A673 (cell line): Measurements from ENCODE around the gene NEAT1. TPM values are rescaled to one million over a fixed set of nuclear protein-coding genes. Genes with fewer than 3 reads are reported as not detected.

Experiments used
- BruUV-seq: library from RNA; stranded (reverse); fragments of 400-500 nt; replicated peaks from 2 replicates; lab custom pipeline; 2021; lab: Mats Ljungman, UMichigan
- CTCF ChIA-PET: fragments of 300-600 bp; sonication (Branson Sonifier 250); formaldehyde crosslinking; loops from one replicate; lab custom pipeline; 2022; ENCODE audit warnings: antibody characterized with exemption; lab: Charles Lee
- POLR2A ChIA-PET: fragments of 300-600 bp; sonication (Branson Sonifier 250); formaldehyde crosslinking; loops from one replicate; lab custom pipeline; 2022; ENCODE audit warnings: antibody characterized with exemption; ENCODE audit not compliant: low non-redundant PET; lab: Charles Lee
- DNase-seq: peaks from one replicate; pipeline ENCODE4 v3.0.0-alpha.2; 2015; ENCODE audit warnings: low spot score
- H3K27ac ChIP-seq: fragments of 200-600 bp; sonication (generic); 2 replicates; pipeline ENCODE4 v1.5.1; 2016; ENCODE audit warnings: mixed run types, low read depth, mild to moderate bottlenecking, mixed read lengths, antibody characterized with exemption, low read length; ENCODE audit not compliant: poor library complexity, severe bottlenecking
- H3K27me3 ChIP-seq: fragments of 200-600 bp; sonication (generic); replicated peaks from 2 replicates; pipeline ENCODE4 v1.6.1; 2017; ENCODE audit warnings: mixed run types, low read depth, mild to moderate bottlenecking, mixed read lengths, antibody characterized with exemption, low read length; ENCODE audit not compliant: insufficient read depth, poor library complexity
- H3K36me3 ChIP-seq: fragments of 200-600 bp; sonication (generic); 2 replicates; pipeline ENCODE4 v1.6.1; 2016; ENCODE audit warnings: mixed run types, mild to moderate bottlenecking, mixed read lengths, antibody characterized with exemption, low read length; ENCODE audit not compliant: insufficient read depth, poor library complexity, severe bottlenecking
- H3K4me1 ChIP-seq: fragments of 200-600 bp; sonication (generic); 2 replicates; pipeline ENCODE4 v1.6.1; 2017; ENCODE audit warnings: mixed run types, mild to moderate bottlenecking, mixed read lengths, antibody characterized with exemption, low read length; ENCODE audit not compliant: insufficient read depth, poor library complexity, severe bottlenecking
- H3K4me3 ChIP-seq: fragments of 200-600 bp; sonication (generic); 2 replicates; pipeline ENCODE4 v1.5.1; 2016; ENCODE audit warnings: low read depth, mixed run types, mild to moderate bottlenecking, mixed read lengths, low read length; ENCODE audit not compliant: poor library complexity, severe bottlenecking
- H3K9me3 ChIP-seq: fragments of 200-600 bp; sonication (generic); 2 replicates; pipeline ENCODE4 v1.6.1; 2016; ENCODE audit warnings: mixed run types, low read depth, mild to moderate bottlenecking, mixed read lengths, antibody characterized with exemption, low read length; ENCODE audit not compliant: poor library complexity, severe bottlenecking
- CTCF ChIP-seq: fragments of 300-800, 200-600 bp; sonication (generic); conservative IDR thresholded peaks from 2 replicates; pipeline ENCODE4 v1.5.1; 2017; ENCODE audit warnings: low read depth, mild to moderate bottlenecking, antibody characterized with exemption, low read length, moderate library complexity, mixed read lengths
- EZH2 ChIP-seq: fragments of 200-600 bp; sonication (generic); IDR thresholded peaks from 2 replicates; pipeline ENCODE4 v1.6.1; 2017; ENCODE audit warnings: borderline replicate concordance, low read depth, mild to moderate bottlenecking, mixed read lengths, antibody characterized with exemption, low read length; ENCODE audit not compliant: poor library complexity, severe bottlenecking
- intact Hi-C: fragments of 100-400 bp; cut with micrococcal nuclease; formaldehyde crosslinking; loops from one replicate; pipeline ENCODE4 v1.10.0; 2022; ENCODE audit not compliant: unreplicated experiment
- total RNA-seq: library from RNA; stranded (reverse); gene quantifications from 2 replicates; pipeline ENCODE4 v1.2.3, GENCODE V29; 2021

Gene NEAT1
- total RNA-seq, 1 experiment from 2014 or later = 196 TPM

GRCh38 chr11:65425105-65425970 is 2.7 kb downstream of the NEAT1 start:
- Histone ChIP-seq H3K9me3 (no peaks in the 10 kb centered on the region), H3K27ac (peak overlapping the region; percentile 100), H3K4me1 (peaks cover 78% of the 10 kb centered on the region), H3K27me3 (no peaks in the 10 kb centered on the region), H3K36me3 (peaks cover 36% of the 10 kb centered on the region), H3K4me3 (peak overlapping the region; percentile 66)
- peak; percentile 25; the same call in 1 of the 2 replicates for TF ChIP-seq CTCF
- TF ChIP-seq EZH2 = no peak
- BruUV-seq = TSS peak; percentile 11
- DNase-seq = peak; percentile 86
- POLR2A ChIA-PET = interaction anchor here (0.7 to 1.3 kb wide), 4 partner anchors 9 to 67 kb away, joined by 3 read pairs; no protein-coding TSS in a partner anchor
- CTCF ChIA-PET = interaction anchor here (0.5 to 1.0 kb wide), 2 partner anchors 58 to 84 kb away, joined by 3 to 7 read pairs; no protein-coding TSS in a partner anchor
- intact Hi-C loops = no loop called here

- DNase-seq = peak; percentile 84
- intact Hi-C loops = no loop called here
- POLR2A ChIA-PET = interaction anchor here (0.7 kb wide), 1 partner anchor 66 kb away, joined by 3 read pairs; no protein-coding TSS in a partner anchor
- Histone ChIP-seq H3K27ac (peak overlapping the region; percentile 100), H3K27me3 (no peaks in the 10 kb centered on the region), H3K9me3 (no peaks in the 10 kb centered on the region), H3K36me3 (peaks cover 36% of the 10 kb centered on the region), H3K4me1 (peaks cover 77% of the 10 kb centered on the region), H3K4me3 (peak overlapping the region; percentile 66)
- no TSS peak for BruUV-seq
- no peak for TF ChIP-seq EZH2
- TF ChIP-seq CTCF = no peak
- CTCF ChIA-PET = interaction anchor here (0.6 to 1.0 kb wide), 2 partner anchors 79 to 100 kb away, joined by 3 read pairs; no protein-coding TSS in a partner anchor
These were observed 3.6 kb downstream of the NEAT1 start for GRCh38 chr11:65425971-65426838.
